Karpas-422 (cell line): ENCODE results near the gene ULK2. TPM values are rescaled to one million over a fixed set of nuclear protein-coding genes. Genes with fewer than 3 reads are reported as not detected.
"Not testable (repeated sequence)": the region's sequence is repeated elsewhere in the genome, so short reads cannot be mapped to it uniquely, and the experiment has no call there.

Source experiments
- DNase-seq: peaks from one replicate; pipeline ENCODE4 v3.0.0-alpha.2; 2015
- H2AFZ ChIP-seq: fragments of 200-600 bp; sonication (generic); 2 replicates; pipeline ENCODE4 v1.6.1; 2014; ENCODE audit warnings: antibody characterized with exemption, low read length, mixed read lengths
- H3K27ac ChIP-seq: fragments of 200-600 bp; sonication (generic); 2 replicates; pipeline ENCODE4 v1.5.1; 2014; ENCODE audit warnings: mild to moderate bottlenecking, low read length, moderate library complexity
- H3K27me3 ChIP-seq: fragments of 200-600 bp; sonication (generic); 2 replicates; pipeline ENCODE4 v1.6.1; 2014; ENCODE audit warnings: low read length, mixed read lengths
- H3K36me3 ChIP-seq: fragments of 200-600 bp; sonication (generic); 2 replicates; pipeline ENCODE4 v1.6.1; 2014; ENCODE audit warnings: low read length, mixed read lengths; ENCODE audit not compliant: insufficient read depth
- H3K4me1 ChIP-seq: fragments of 200-600 bp; sonication (generic); 2 replicates; pipeline ENCODE4 v1.6.1; 2014; ENCODE audit warnings: mild to moderate bottlenecking, low read length, mixed read lengths
- H3K4me2 ChIP-seq: fragments of 200-600 bp; sonication (generic); 2 replicates; pipeline ENCODE4 v1.6.1; 2014; ENCODE audit warnings: low read length, low read depth, mild to moderate bottlenecking; ENCODE audit not compliant: poor library complexity, severe bottlenecking
- H3K4me3 ChIP-seq: fragments of 200-600 bp; sonication (generic); 2 replicates; pipeline ENCODE4 v1.5.1; 2014; ENCODE audit warnings: mild to moderate bottlenecking, antibody characterized with exemption, low read length, mixed read lengths
- H3K79me2 ChIP-seq: fragments of 200-600 bp; sonication (generic); 2 replicates; pipeline ENCODE4 v1.6.1; 2014; ENCODE audit warnings: mild to moderate bottlenecking, low read length, mixed read lengths
- H3K9ac ChIP-seq: fragments of 200-600 bp; sonication (generic); 2 replicates; pipeline ENCODE4 v1.6.0; 2014; ENCODE audit warnings: low read length
- H3K9me2 ChIP-seq: fragments of 200-600 bp; sonication (generic), shearing (Covaris generic); replicated peaks from 2 replicates; pipeline ENCODE4 v1.6.0; 2014; ENCODE audit warnings: mild to moderate bottlenecking, low read length, moderate library complexity; ENCODE audit not compliant: insufficient read depth
- H3K9me3 ChIP-seq: fragments of 300-700, 200-600 bp; sonication (generic); 2 replicates; pipeline ENCODE4 v1.6.1; 2014; ENCODE audit warnings: low read length, mixed read lengths
- H4K20me1 ChIP-seq: fragments of 200-600 bp; sonication (generic); 2 replicates; pipeline ENCODE4 v1.6.1; 2014; ENCODE audit warnings: mild to moderate bottlenecking, antibody characterized with exemption, low read length, low read depth; ENCODE audit not compliant: insufficient read depth
- total RNA-seq: library from RNA; depleted of rRNA; stranded (reverse); fragments of >200 nt; shearing (Covaris generic); gene quantifications from 2 replicates; pipeline ENCODE4 v1.2.3, GENCODE V29; 2014; ENCODE audit warnings: low replicate concordance

Gene ULK2
- total RNA-seq, 1 experiment from 2014 or later, result not detected

- Histone ChIP-seq H3K9me2 (no peaks in the 10 kb centered on the region), H3K79me2 (no peaks in the 10 kb centered on the region), H3K9ac (no peak overlapping the region), H3K9me3 (no peaks in the 10 kb centered on the region), H3K27ac (no peak overlapping the region), H3K36me3 (peaks cover 5% of the 10 kb centered on the region; the same call in 1 of the 2 replicates), H3K4me2 (no peak overlapping the region), H4K20me1 (no peaks in the 10 kb centered on the region; the same call in 1 of the 2 replicates), H3K4me1 (no peaks in the 10 kb centered on the region), H2AFZ (no peak overlapping the region), H3K27me3 (no peaks in the 10 kb centered on the region), H3K4me3 (no peak overlapping the region)
- no peak for DNase-seq
These were observed 30.2 kb upstream of the ULK2 start for GRCh38 chr17:19897903-19898302.

GRCh38 chr17:19897090-19897837 is 29.5 kb upstream of the ULK2 start:
- Histone ChIP-seq H3K4me2 (no peak overlapping the region), H3K9ac (no peak overlapping the region), H3K27ac (no peak overlapping the region), H4K20me1 (no peaks in the 10 kb centered on the region; the same call in 1 of the 2 replicates), H3K79me2 (no peaks in the 10 kb centered on the region), H3K27me3 (no peaks in the 10 kb centered on the region), H3K4me3 (no peak overlapping the region), H3K4me1 (no peaks in the 10 kb centered on the region), H3K36me3 (peaks cover 5% of the 10 kb centered on the region; the same call in 1 of the 2 replicates), H3K9me3 (no peaks in the 10 kb centered on the region), H3K9me2 (no peaks in the 10 kb centered on the region), H2AFZ (no peak overlapping the region)
- no peak for DNase-seq

GRCh38 chr17:19896679-19897078 is 28.9 kb upstream of the ULK2 start:
- Histone ChIP-seq H2AFZ (no peak overlapping the region), H4K20me1 (no peaks in the 10 kb centered on the region; the same call in 1 of the 2 replicates), H3K4me1 (no peaks in the 10 kb centered on the region), H3K27ac (no peak overlapping the region), H3K36me3 (0 out of 2 replicates have a peak, but pooled peaks cover 5% of the 10 kb centered on the region), H3K4me2 (no peak overlapping the region), H3K9me3 (no peaks in the 10 kb centered on the region), H3K27me3 (no peaks in the 10 kb centered on the region), H3K9me2 (no peaks in the 10 kb centered on the region), H3K9ac (no peak overlapping the region), H3K79me2 (no peaks in the 10 kb centered on the region), H3K4me3 (no peak overlapping the region)
- no peak for DNase-seq

GRCh38 chr17:19890554-19890953 is 22.8 kb upstream of the ULK2 start:
- H3K27me3 ChIP-seq, H2AFZ ChIP-seq, H3K27ac ChIP-seq, H4K20me1 ChIP-seq, H3K4me2 ChIP-seq, DNase-seq, H3K4me1 ChIP-seq, H3K9ac ChIP-seq, H3K9me3 ChIP-seq, H3K79me2 ChIP-seq, H3K9me2 ChIP-seq, H3K4me3 ChIP-seq, H3K36me3 ChIP-seq: not testable (repeated sequence)

- not testable (repeated sequence) for H3K36me3 ChIP-seq, H3K9me3 ChIP-seq, H4K20me1 ChIP-seq, H3K9me2 ChIP-seq, DNase-seq, H3K4me3 ChIP-seq, H3K4me1 ChIP-seq, H3K79me2 ChIP-seq, H3K4me2 ChIP-seq, H3K27me3 ChIP-seq, H2AFZ ChIP-seq, H3K9ac ChIP-seq, H3K27ac ChIP-seq
These were observed 22.3 kb upstream of the ULK2 start for GRCh38 chr17:19890001-19890400.

GRCh38 chr17:19886116-19886515 is 18.4 kb upstream of the ULK2 start:
- Histone ChIP-seq H3K9me3 (no peaks in the 10 kb centered on the region), H3K36me3 (no peaks in the 10 kb centered on the region), H3K4me3 (no peak overlapping the region), H3K27ac (no peak overlapping the region), H3K4me1 (no peaks in the 10 kb centered on the region), H2AFZ (no peak overlapping the region), H3K79me2 (no peaks in the 10 kb centered on the region), H3K27me3 (no peaks in the 10 kb centered on the region), H3K9me2 (no peaks in the 10 kb centered on the region), H4K20me1 (no peaks in the 10 kb centered on the region), H3K9ac (no peak overlapping the region), H3K4me2 (no peak overlapping the region)
- DNase-seq, result no peak

GRCh38 chr17:19883537-19884215 is 15.9 kb upstream of the ULK2 start:
- Histone ChIP-seq H3K9ac (no peak overlapping the region), H3K4me1 (no peaks in the 10 kb centered on the region), H4K20me1 (no peaks in the 10 kb centered on the region), H3K27ac (no peak overlapping the region), H3K27me3 (no peaks in the 10 kb centered on the region), H3K36me3 (no peaks in the 10 kb centered on the region), H2AFZ (no peak overlapping the region), H3K9me2 (no peaks in the 10 kb centered on the region), H3K4me3 (no peak overlapping the region), H3K79me2 (no peaks in the 10 kb centered on the region), H3K4me2 (no peak overlapping the region), H3K9me3 (no peaks in the 10 kb centered on the region)
- no peak for DNase-seq

- Histone ChIP-seq H3K4me2 (no peak overlapping the region), H3K27me3 (no peaks in the 10 kb centered on the region), H3K27ac (no peak overlapping the region), H2AFZ (no peak overlapping the region), H3K79me2 (no peaks in the 10 kb centered on the region), H3K4me1 (no peaks in the 10 kb centered on the region), H3K4me3 (no peak overlapping the region), H3K9me3 (no peaks in the 10 kb centered on the region), H4K20me1 (no peaks in the 10 kb centered on the region), H3K9me2 (no peaks in the 10 kb centered on the region), H3K36me3 (no peaks in the 10 kb centered on the region), H3K9ac (no peak overlapping the region)
- no peak for DNase-seq
These were observed 12.7 kb upstream of the ULK2 start for GRCh38 chr17:19880393-19880792.
